Measurements from ENCODE around the gene OPRM1.

GRCh38 chr6:154241581-154241980 lies 202.5 kb downstream of the OPRM1 start:
- TF ChIP-seq, protein P1, sequence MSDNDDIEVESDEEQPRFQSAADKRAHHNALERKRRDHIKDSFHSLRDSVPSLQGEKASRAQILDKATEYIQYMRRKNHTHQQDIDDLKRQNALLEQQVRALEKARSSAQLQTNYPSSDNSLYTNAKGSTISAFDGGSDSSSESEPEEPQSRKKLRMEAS (IDR thresholded peaks at IDR 0.05): no peak
- TF ChIP-seq HNF4A (conservative IDR thresholded peaks at IDR 0.05) (no peak), ZBTB33 (IDR thresholded peaks at IDR 0.05) (no peak), CTCF (IDR thresholded peaks at IDR 0.05; ENCODE audit: low read depth, low read length, missing input control) (no peak), REST (IDR thresholded peaks at IDR 0.05) (no peak), YY1 (IDR thresholded peaks at IDR 0.05) (no peak), TAF1 (conservative IDR thresholded peaks at IDR 0.05) (no peak), JUND (IDR thresholded peaks at IDR 0.05) (no peak), RAD21 (IDR thresholded peaks at IDR 0.05) (no peak), RXRA (IDR thresholded peaks at IDR 0.05) (no peak), FOXA2 (IDR thresholded peaks at IDR 0.05) (no peak)

Data from liver (tissue), 3 donors.